ACC112 (cell line): ENCODE results near the gene JAM3.

ENCODE experiments used
- H2AFZ ChIP-seq: fragments of 200-600 bp; sonication (generic); one replicate; pipeline ENCODE4 v1.6.0; 2017; ENCODE audit warnings: antibody characterized with exemption, low read length; ENCODE audit not compliant: unreplicated experiment
- H3K27ac ChIP-seq: fragments of 200-600 bp; sonication (generic); 2 replicates; pipeline ENCODE4 v1.5.1; 2014; ENCODE audit warnings: low read depth, mild to moderate bottlenecking, antibody characterized with exemption, low read length, moderate library complexity
- H3K27me3 ChIP-seq: fragments of 200-600 bp; sonication (generic); 2 replicates; pipeline ENCODE4 v1.6.1; 2014; ENCODE audit warnings: mild to moderate bottlenecking, antibody characterized with exemption, low read length, moderate library complexity, mixed read lengths; ENCODE audit not compliant: insufficient read depth
- H3K36me3 ChIP-seq: fragments of 200-600 bp; sonication (generic); 2 replicates; pipeline ENCODE4 v1.6.1; 2016; ENCODE audit warnings: mild to moderate bottlenecking, antibody characterized with exemption, low read length, moderate library complexity, mixed read lengths; ENCODE audit not compliant: insufficient read depth
- H3K4me1 ChIP-seq: fragments of 200-600 bp; sonication (generic); one replicate; pipeline ENCODE4 v1.6.1; 2016; ENCODE audit warnings: low read length, mixed read lengths; ENCODE audit not compliant: insufficient read depth, unreplicated experiment, control insufficient read depth
- H3K4me3 ChIP-seq: fragments of 200-600 bp; sonication (generic); 2 replicates; pipeline ENCODE4 v1.5.1; 2014; ENCODE audit warnings: mild to moderate bottlenecking, low read depth, low read length
- H3K79me2 ChIP-seq: fragments of 200-600 bp; sonication (generic); one replicate; pipeline ENCODE4 v1.6.0; 2016; ENCODE audit warnings: low read length; ENCODE audit not compliant: control insufficient read depth, unreplicated experiment, insufficient read depth

JAM3 gene

GRCh38 chr11:134116210-134116609 lies 47.3 kb downstream of the JAM3 start:
- Histone ChIP-seq H2AFZ (no peak overlapping the region), H3K27ac (no peak overlapping the region), H3K4me3 (no peak overlapping the region), H3K36me3 (no peaks in the 10 kb centered on the region), H3K27me3 (no peaks in the 10 kb centered on the region), H3K4me1 (peaks cover 18% of the 10 kb centered on the region), H3K79me2 (peaks cover 5% of the 10 kb centered on the region)

GRCh38 chr11:134118006-134118405 lies 49.1 kb downstream of the JAM3 start:
- no peak overlapping the region for H3K4me3 ChIP-seq
- peaks cover 13% of the 10 kb centered on the region for H3K79me2 ChIP-seq
- H3K36me3 ChIP-seq: no peaks in the 10 kb centered on the region
- H3K27me3 ChIP-seq: no peaks in the 10 kb centered on the region
- no peak overlapping the region for H2AFZ ChIP-seq
- H3K4me1 ChIP-seq: peaks cover 24% of the 10 kb centered on the region
- no peak overlapping the region for H3K27ac ChIP-seq

- H3K4me3 ChIP-seq: peak overlapping the region; percentile 66; the same call in 1 of the 2 replicates
- H3K79me2 ChIP-seq: peaks cover 13% of the 10 kb centered on the region
- peaks cover 24% of the 10 kb centered on the region for H3K4me1 ChIP-seq
- H2AFZ ChIP-seq: no peak overlapping the region
- H3K27ac ChIP-seq: peak overlapping the region; percentile 68; the same call in 1 of the 2 replicates
- no peaks in the 10 kb centered on the region for H3K27me3 ChIP-seq
- no peaks in the 10 kb centered on the region for H3K36me3 ChIP-seq
Observed at GRCh38 chr11:134119094-134119493, 50.2 kb downstream of the JAM3 start.

GRCh38 chr11:134120143-134120850 lies 51.4 kb downstream of the JAM3 start:
- Histone ChIP-seq H3K27ac (peak overlapping the region; percentile 68), H3K4me3 (peak overlapping the region; percentile 66), H3K4me1 (peaks cover 24% of the 10 kb centered on the region), H3K36me3 (no peaks in the 10 kb centered on the region), H2AFZ (peak overlapping the region; percentile 19), H3K79me2 (peaks cover 13% of the 10 kb centered on the region), H3K27me3 (no peaks in the 10 kb centered on the region)

- Histone ChIP-seq H3K79me2 (peaks cover 9% of the 10 kb centered on the region), H3K4me1 (peaks cover 31% of the 10 kb centered on the region), H3K4me3 (peak overlapping the region; percentile 66), H3K27ac (peak overlapping the region; percentile 68), H3K27me3 (no peaks in the 10 kb centered on the region), H3K36me3 (no peaks in the 10 kb centered on the region), H2AFZ (peak overlapping the region; percentile 19)
Observed at GRCh38 chr11:134120921-134121526, 52.2 kb downstream of the JAM3 start.

- peaks cover 34% of the 10 kb centered on the region for H3K4me1 ChIP-seq
- H2AFZ ChIP-seq: no peak overlapping the region
- no peaks in the 10 kb centered on the region for H3K36me3 ChIP-seq
- no peaks in the 10 kb centered on the region for H3K27me3 ChIP-seq
- peak overlapping the region; percentile 81 for H3K4me3 ChIP-seq
- H3K79me2 ChIP-seq: peaks cover 7% of the 10 kb centered on the region
- H3K27ac ChIP-seq: no peak overlapping the region
Observed at GRCh38 chr11:134124660-134125451, 56.0 kb downstream of the JAM3 start.

GRCh38 chr11:134125507-134125906 lies 56.6 kb downstream of the JAM3 start:
- Histone ChIP-seq H2AFZ (no peak overlapping the region), H3K4me3 (peak overlapping the region; percentile 81), H3K27ac (peak overlapping the region; percentile 40), H3K27me3 (no peaks in the 10 kb centered on the region), H3K79me2 (peaks cover 7% of the 10 kb centered on the region), H3K36me3 (no peaks in the 10 kb centered on the region), H3K4me1 (peaks cover 30% of the 10 kb centered on the region)

GRCh38 chr11:134126217-134126822 lies 57.4 kb downstream of the JAM3 start:
- H3K4me3 ChIP-seq: peak overlapping the region; percentile 81; the same call in 1 of the 2 replicates
- no peaks in the 10 kb centered on the region for H3K27me3 ChIP-seq
- H2AFZ ChIP-seq: no peak overlapping the region
- peak overlapping the region; percentile 40 for H3K27ac ChIP-seq
- peaks cover 21% of the 10 kb centered on the region for H3K4me1 ChIP-seq
- H3K36me3 ChIP-seq: no peaks in the 10 kb centered on the region
- peaks cover 7% of the 10 kb centered on the region for H3K79me2 ChIP-seq

- no peaks in the 10 kb centered on the region for H3K27me3 ChIP-seq
Observed at GRCh38 chr11:134131628-134132244, 62.9 kb downstream of the JAM3 start.

GRCh38 chr11:134132808-134133207 lies 63.9 kb downstream of the JAM3 start:
- Histone ChIP-seq H3K4me1 (no peaks in the 10 kb centered on the region), H3K36me3 (no peaks in the 10 kb centered on the region), H3K27ac (no peak overlapping the region), H3K27me3 (no peaks in the 10 kb centered on the region), H3K4me3 (no peak overlapping the region), H3K79me2 (no peaks in the 10 kb centered on the region), H2AFZ (no peak overlapping the region)

More at GRCh38 chr11:134131628-134132244, 62.9 kb downstream of the JAM3 start:
- H3K4me3 ChIP-seq: no peak overlapping the region
- peaks cover 3% of the 10 kb centered on the region for H3K4me1 ChIP-seq
- H3K79me2 ChIP-seq: no peaks in the 10 kb centered on the region
- H3K36me3 ChIP-seq: no peaks in the 10 kb centered on the region
- H2AFZ ChIP-seq: no peak overlapping the region
- no peak overlapping the region for H3K27ac ChIP-seq
